HG03064 (cell line): ENCODE data around the gene SF1.

Experiments used
- ATAC-seq: cut with Tn5 transposase; IDR thresholded peaks from one replicate; pipeline ENCODE4 v1.9.1; 2021; ENCODE audit warnings: low read depth; ENCODE audit not compliant: unreplicated experiment

The SF1 gene

GRCh38 chr11:64714666-64715065, 63.7 kb downstream of the SF1 start:
- ATAC-seq = no peak
